Effector memory CD8-positive, alpha-beta T cell (primary cell): ENCODE measurements around the gene SCN5A.
"Not testable (repeated sequence)": the region's sequence is repeated elsewhere in the genome, so short reads cannot be mapped to it uniquely, and the experiment has no call there.

Source experiments
- ATAC-seq: fragments of 150-1000 bp; cut with Tn5 transposase; replicated peaks from 2 replicates; pipeline ENCODE4 v1.10.0; 2021; ENCODE audit warnings: mild to moderate bottlenecking, moderate library complexity
- DNase-seq, 3 experiments: peaks; one replicate each; pipeline ENCODE4 v3.0.0; 2021
- H3K27ac Mint-ChIP-seq, 2 donors: one replicate each; pipeline ENCODE4 v1.8.0; 2022; ENCODE audit warnings: mild to moderate bottlenecking in 2 of 2, mixed read lengths in 2 of 2, moderate library complexity in 2 of 2
- H3K27me3 Mint-ChIP-seq, 2 donors: one replicate each; pipeline ENCODE4 v1.8.0; 2022; ENCODE audit warnings: mixed read lengths in 2 of 2
- H3K36me3 Mint-ChIP-seq: one replicate; pipeline ENCODE4 v1.8.0; 2022; ENCODE audit warnings: mild to moderate bottlenecking, moderate library complexity, mixed read lengths; ENCODE audit not compliant: insufficient read depth
- H3K4me1 Mint-ChIP-seq, 2 donors: one replicate each; pipeline ENCODE4 v1.8.0; 2022; ENCODE audit warnings: low read depth in 2 of 2, mixed read lengths in 2 of 2
- H3K4me3 Mint-ChIP-seq, 2 donors: one replicate each; pipeline ENCODE4 v1.8.0; 2022; ENCODE audit warnings: mild to moderate bottlenecking in 2 of 2, mixed read lengths in 2 of 2, moderate library complexity in 2 of 2
- H3K9me3 Mint-ChIP-seq, 2 donors: one replicate each; pipeline ENCODE4 v1.8.0; 2022; ENCODE audit warnings: mixed read lengths in 2 of 2

Gene SCN5A

DNA sequence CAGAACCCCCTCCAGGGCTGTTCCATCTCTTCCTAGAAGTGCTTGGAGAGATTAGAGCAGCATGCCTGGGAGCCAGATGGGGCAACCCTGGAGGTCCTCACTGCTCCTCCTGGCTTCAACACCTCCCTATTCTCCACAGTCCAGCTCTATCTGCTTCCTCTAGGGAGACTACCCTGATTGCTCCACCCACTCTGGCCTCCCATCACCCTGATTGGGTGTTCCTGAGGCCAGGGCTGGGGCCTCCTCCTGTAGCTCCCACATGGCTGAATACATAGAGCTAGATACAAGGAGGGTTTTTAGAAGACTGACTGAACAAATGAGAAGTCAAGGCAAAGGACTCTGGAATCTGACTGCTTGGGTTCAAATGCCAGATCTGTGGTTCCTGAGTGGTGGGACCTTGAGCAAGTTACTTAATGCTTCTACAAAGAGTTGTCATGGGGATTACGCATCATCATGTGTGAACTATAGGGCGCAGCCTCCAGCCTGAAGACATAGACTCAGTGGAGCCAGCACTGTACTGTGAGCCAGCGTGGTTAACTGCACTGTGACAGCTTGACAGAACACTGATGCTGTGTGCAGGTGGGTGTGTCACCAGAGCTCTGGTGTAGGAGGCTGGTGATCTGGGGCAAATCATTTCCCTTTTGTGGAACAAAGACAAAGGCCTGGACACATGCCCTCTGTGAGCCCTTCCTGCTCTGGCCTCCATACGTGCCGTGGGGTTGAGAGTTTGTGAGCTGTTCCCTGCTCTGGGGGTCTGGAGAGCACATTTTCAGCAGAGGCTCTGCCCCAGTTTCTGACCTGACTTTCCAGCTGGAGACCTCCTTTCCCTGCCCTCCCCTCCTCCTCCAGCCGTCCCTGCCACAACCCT lies 74.8 kb downstream of the SCN5A start:
- peaks cover 14 to 33% of the 10 kb centered on the region in 2 donors for H3K27me3 Mint-ChIP-seq
- no peaks in the 10 kb centered on the region for H3K4me1 Mint-ChIP-seq
- no peaks in the 10 kb centered on the region for H3K36me3 Mint-ChIP-seq
- no peak for ATAC-seq
- H3K9me3 Mint-ChIP-seq: no peaks in the 10 kb centered on the region
- no peak for DNase-seq
- no peak overlapping the region for H3K27ac Mint-ChIP-seq
- H3K4me3 Mint-ChIP-seq: no peak overlapping the region

- no peaks in the 10 kb centered on the region for H3K4me1 Mint-ChIP-seq
- DNase-seq (no peak), ATAC-seq (no peak)
- no peaks in the 10 kb centered on the region for H3K9me3 Mint-ChIP-seq
- peaks cover 14 to 33% of the 10 kb centered on the region in 2 donors for H3K27me3 Mint-ChIP-seq
- H3K36me3 Mint-ChIP-seq: no peaks in the 10 kb centered on the region
- H3K4me3 Mint-ChIP-seq: no peak overlapping the region
- H3K27ac Mint-ChIP-seq: no peak overlapping the region
Observed at GRCh38 chr3:38573556-38573955, 75.9 kb downstream of the SCN5A start.

DNA sequence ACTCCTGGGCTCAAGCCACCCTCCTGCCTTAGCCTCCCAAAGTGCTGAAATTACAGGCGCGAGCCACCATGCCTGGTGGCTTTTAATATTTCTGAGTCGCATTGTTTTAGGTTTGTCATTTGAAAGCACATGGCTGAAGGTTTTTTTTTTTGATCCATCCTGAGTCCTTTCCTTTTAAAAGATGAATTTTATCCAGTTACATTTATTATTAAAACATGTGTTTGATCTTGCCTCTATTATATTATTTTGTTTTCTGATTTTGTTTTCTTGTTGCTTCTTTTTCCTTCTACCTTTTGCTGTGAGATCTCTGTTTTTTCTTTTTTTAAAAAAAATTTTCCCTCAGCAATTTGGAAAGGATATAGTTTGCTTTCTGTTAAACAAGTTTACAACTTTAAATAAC lies 76.4 kb downstream of the SCN5A start:
- H3K36me3 Mint-ChIP-seq: no peaks in the 10 kb centered on the region
- H3K9me3 Mint-ChIP-seq: no peaks in the 10 kb centered on the region
- ATAC-seq: no peak
- DNase-seq: no peak
- peaks cover 12 to 29% of the 10 kb centered on the region in 2 donors for H3K27me3 Mint-ChIP-seq
- no peaks in the 10 kb centered on the region for H3K4me1 Mint-ChIP-seq
- no peak overlapping the region for H3K4me3 Mint-ChIP-seq
- no peak overlapping the region for H3K27ac Mint-ChIP-seq

DNA sequence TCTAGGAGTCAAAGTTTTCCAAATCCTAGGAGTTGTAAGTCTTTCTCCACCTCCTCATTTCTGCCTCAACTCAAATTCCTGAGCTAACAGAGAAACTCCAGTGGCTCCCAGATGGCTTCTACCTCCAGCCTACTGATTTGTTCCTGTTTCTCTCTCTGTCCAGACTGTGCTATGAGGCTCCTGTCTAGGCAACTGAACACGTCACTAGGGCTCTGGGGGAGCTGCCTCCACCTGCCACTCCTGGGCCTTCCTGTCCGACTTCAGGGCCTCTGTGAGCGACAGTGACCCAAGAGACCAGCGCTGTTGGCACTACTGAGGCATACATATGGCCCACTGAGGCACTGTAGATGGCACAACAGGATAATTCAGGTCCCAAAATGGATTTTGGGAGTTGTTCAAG lies 82.0 kb downstream of the SCN5A start:
- ATAC-seq (no peak), DNase-seq (no peak)
- Mint-ChIP-seq H3K4me1 (no peaks in the 10 kb centered on the region), H3K4me3 (no peak overlapping the region), H3K9me3 (no peaks in the 10 kb centered on the region), H3K27ac (no peak overlapping the region), H3K27me3 (peaks cover 9 to 13% of the 10 kb centered on the region in 2 donors), H3K36me3 (no peaks in the 10 kb centered on the region)

DNA sequence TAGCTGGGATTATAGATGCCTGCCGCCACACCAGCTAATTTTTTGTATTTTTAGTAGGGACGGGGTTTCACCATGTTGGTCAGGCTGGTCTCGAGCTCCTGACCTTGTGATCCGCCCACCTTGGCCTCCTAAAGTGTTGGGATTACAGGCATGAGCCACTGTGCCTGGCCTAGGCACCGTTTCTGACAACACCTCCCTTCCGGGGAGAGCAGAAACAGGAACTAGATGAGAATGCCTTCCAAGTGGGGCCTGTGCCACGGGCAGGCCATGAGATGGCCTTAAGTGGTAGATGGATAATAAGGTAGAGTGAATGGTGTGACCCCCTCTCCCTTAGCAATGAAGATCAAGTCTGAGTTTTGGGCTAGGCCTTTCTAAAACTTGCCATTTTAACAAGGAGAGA lies 82.7 kb downstream of the SCN5A start:
- not testable (repeated sequence) for H3K27ac Mint-ChIP-seq, H3K9me3 Mint-ChIP-seq, DNase-seq, H3K4me3 Mint-ChIP-seq, H3K4me1 Mint-ChIP-seq, H3K36me3 Mint-ChIP-seq, ATAC-seq
- H3K27me3 Mint-ChIP-seq: peaks cover 9 to 17% of the 10 kb centered on the region in 2 donors

- DNase-seq (no peak), ATAC-seq (no peak)
- H3K36me3 Mint-ChIP-seq: no peaks in the 10 kb centered on the region
- H3K27ac Mint-ChIP-seq: peak overlapping the region in 1 of 2 donors; percentile 29
- H3K4me1 Mint-ChIP-seq: no peaks in the 10 kb centered on the region
- H3K4me3 Mint-ChIP-seq: no peak overlapping the region
- peaks cover 9 to 23% of the 10 kb centered on the region in 2 donors for H3K27me3 Mint-ChIP-seq
- H3K9me3 Mint-ChIP-seq: no peaks in the 10 kb centered on the region
Observed at GRCh38 chr3:38566215-38566528, 83.3 kb downstream of the SCN5A start.

DNA sequence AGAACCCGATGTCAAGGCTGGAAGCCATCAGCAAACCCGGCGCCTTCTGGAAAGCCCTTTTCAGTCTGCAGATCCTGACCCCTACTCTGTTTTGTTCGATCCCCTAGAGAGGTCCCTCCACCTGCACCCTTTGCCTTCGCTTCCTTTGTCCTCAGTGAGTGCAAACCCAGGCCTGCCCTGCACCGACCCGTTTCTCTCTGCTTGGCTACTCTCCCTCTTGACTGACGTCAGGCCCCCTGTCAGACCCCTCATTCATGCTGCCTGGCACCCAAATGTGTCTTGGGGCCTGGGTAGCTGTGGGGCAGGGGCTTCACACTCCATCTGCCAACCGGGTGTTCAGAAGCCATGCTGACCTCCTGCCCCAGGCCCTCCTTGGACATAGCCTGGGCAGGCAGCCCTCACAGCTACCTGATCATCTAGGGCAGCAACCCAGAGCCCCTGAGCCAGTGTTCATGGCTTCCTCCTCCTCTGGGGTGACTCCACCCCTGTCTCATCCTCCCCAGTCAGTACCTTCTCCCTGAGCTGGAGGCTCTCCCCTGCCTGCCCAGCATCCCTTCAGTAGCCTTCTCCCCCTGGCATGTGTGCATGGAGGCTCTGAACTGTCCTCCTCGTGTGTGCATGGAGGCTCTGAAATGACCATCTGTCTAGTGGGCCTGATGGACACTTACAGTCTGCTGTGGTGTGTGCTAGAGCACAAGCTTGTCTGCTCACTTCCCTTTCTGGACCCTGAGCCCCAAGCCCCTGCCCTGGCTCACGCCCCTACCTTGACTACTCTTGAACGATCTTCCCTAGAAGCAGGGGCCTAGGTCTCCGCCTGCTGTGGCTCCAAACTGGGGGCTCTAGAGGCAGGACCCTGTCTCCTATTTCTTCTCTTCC lies 83.9 kb downstream of the SCN5A start:
- H3K36me3 Mint-ChIP-seq: no peaks in the 10 kb centered on the region
- no peak overlapping the region for H3K4me3 Mint-ChIP-seq
- H3K27me3 Mint-ChIP-seq: peaks cover 9 to 24% of the 10 kb centered on the region in 2 donors
- no peaks in the 10 kb centered on the region for H3K9me3 Mint-ChIP-seq
- no peak for DNase-seq
- H3K4me1 Mint-ChIP-seq: no peaks in the 10 kb centered on the region
- no peak for ATAC-seq
- peak overlapping the region in 1 of 2 donors; percentile 29 for H3K27ac Mint-ChIP-seq

DNA sequence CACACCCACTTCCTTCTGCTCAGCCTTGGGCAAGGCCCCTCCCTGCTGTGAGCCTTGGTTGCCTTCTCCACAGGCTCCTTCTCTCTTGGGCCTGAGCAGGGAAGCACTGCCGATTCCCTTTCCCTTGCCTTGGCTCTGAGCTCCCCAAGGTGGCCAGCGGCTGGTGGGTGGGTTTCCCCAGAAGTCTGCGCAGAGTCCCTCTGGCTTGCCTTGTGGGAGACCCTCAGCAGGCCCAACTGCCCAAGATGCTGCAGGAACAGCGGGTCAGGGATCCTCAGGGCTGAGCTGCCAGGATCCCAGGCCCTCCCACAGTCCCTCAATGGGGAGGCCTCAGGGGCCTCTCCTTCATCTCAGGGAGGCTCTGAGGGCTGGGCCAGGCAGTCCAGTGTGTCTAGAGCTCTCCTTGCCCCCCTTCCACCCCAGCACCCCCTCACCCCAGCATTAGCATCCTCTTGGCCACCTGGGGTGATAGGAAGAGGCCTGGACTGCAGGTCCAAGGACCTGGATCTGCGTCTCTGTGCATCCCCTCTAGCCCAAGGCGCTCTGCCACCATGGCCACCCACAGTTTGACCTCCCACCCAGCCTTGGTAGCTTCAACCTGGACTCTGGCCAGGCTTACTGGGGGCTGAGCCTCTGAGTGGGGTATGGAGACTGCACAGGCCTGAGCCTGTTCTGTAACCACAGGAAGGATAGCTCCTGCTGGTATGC lies 84.7 kb downstream of the SCN5A start:
- Mint-ChIP-seq H3K27me3 (peaks cover 9 to 24% of the 10 kb centered on the region in 2 donors), H3K9me3 (no peaks in the 10 kb centered on the region), H3K36me3 (no peaks in the 10 kb centered on the region), H3K4me1 (no peaks in the 10 kb centered on the region), H3K27ac (no peak overlapping the region), H3K4me3 (no peak overlapping the region)
- no peak for ATAC-seq
- no peak for DNase-seq

- Mint-ChIP-seq H3K4me3 (no peak overlapping the region), H3K9me3 (no peaks in the 10 kb centered on the region), H3K4me1 (no peaks in the 10 kb centered on the region), H3K36me3 (no peaks in the 10 kb centered on the region), H3K27me3 (peaks cover 9 to 24% of the 10 kb centered on the region in 2 donors), H3K27ac (no peak overlapping the region)
- DNase-seq (no peak), ATAC-seq (no peak)
Observed at GRCh38 chr3:38563886-38564270, 85.6 kb downstream of the SCN5A start.

DNA sequence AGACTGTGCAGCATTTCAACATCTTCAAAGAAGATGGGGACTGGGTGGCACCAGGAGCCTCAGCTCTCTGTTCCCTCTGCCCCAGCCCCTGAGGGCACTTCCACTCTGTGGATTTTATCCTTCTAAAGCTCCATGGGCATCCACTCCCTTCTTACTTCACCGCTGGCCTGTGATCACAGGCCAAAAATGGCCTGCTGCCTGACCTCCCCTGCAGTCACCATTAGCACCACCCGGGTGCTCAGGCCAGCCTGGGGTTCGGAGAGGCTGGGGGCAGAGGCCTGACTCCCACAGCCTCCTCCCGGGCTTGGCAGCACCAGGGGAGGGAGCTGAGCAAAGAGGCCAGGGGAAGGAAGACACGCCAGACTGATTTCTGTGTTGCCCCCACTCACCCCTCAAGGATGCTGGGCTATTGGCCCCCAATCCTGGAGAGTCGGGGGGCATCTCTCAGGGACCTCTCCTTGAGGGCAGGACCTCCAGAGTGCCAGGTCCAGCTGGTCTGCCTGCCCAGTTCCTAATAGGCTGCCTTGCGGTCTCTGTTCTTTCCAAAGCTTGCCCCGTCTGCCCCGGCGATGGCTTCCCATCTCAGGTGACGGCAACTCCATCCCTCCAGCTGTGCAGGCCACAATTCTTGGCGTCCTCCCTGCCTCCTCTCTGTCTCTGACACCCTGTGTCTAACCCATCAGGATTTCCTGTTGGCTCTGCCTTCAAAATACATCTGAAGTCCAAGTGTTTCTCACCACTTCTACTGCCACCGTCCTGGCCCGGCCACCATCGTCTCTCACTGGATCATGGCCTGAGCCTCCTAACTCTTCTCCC lies 86.2 kb downstream of the SCN5A start:
- H3K4me3 Mint-ChIP-seq: no peak overlapping the region
- no peaks in the 10 kb centered on the region for H3K4me1 Mint-ChIP-seq
- DNase-seq (no peak), ATAC-seq (no peak)
- no peaks in the 10 kb centered on the region for H3K36me3 Mint-ChIP-seq
- peaks cover 9 to 24% of the 10 kb centered on the region in 2 donors for H3K27me3 Mint-ChIP-seq
- H3K9me3 Mint-ChIP-seq: no peaks in the 10 kb centered on the region
- no peak overlapping the region for H3K27ac Mint-ChIP-seq

- no peaks in the 10 kb centered on the region for H3K4me1 Mint-ChIP-seq
- H3K27ac Mint-ChIP-seq: no peak overlapping the region
- H3K27me3 Mint-ChIP-seq: peaks cover 9 to 24% of the 10 kb centered on the region in 2 donors
- ATAC-seq (no peak), DNase-seq (no peak)
- H3K36me3 Mint-ChIP-seq: no peaks in the 10 kb centered on the region
- no peak overlapping the region for H3K4me3 Mint-ChIP-seq
- no peaks in the 10 kb centered on the region for H3K9me3 Mint-ChIP-seq
Observed at GRCh38 chr3:38562467-38562925, 87.0 kb downstream of the SCN5A start.

GRCh38 chr3:38561746-38562466 lies 87.6 kb downstream of the SCN5A start:
- no peak overlapping the region for H3K4me3 Mint-ChIP-seq
- no peak for ATAC-seq
- DNase-seq: no peak
- peaks cover 9 to 26% of the 10 kb centered on the region in 2 donors for H3K27me3 Mint-ChIP-seq
- no peak overlapping the region for H3K27ac Mint-ChIP-seq
- H3K36me3 Mint-ChIP-seq: no peaks in the 10 kb centered on the region
- H3K4me1 Mint-ChIP-seq: no peaks in the 10 kb centered on the region
- H3K9me3 Mint-ChIP-seq: no peaks in the 10 kb centered on the region
